Measurements from ENCODE around the gene C1QTNF8. TPM values are rescaled to one million over a fixed set of nuclear protein-coding genes. Genes with fewer than 3 reads are reported as not detected.
"Not testable (repeated sequence)": the region's sequence is repeated elsewhere in the genome, so short reads cannot be mapped to it uniquely, and the experiment has no call there.

The C1QTNF8 gene
- total RNA-seq, 2 experiments from 2014 or later, result not detected

DNA sequence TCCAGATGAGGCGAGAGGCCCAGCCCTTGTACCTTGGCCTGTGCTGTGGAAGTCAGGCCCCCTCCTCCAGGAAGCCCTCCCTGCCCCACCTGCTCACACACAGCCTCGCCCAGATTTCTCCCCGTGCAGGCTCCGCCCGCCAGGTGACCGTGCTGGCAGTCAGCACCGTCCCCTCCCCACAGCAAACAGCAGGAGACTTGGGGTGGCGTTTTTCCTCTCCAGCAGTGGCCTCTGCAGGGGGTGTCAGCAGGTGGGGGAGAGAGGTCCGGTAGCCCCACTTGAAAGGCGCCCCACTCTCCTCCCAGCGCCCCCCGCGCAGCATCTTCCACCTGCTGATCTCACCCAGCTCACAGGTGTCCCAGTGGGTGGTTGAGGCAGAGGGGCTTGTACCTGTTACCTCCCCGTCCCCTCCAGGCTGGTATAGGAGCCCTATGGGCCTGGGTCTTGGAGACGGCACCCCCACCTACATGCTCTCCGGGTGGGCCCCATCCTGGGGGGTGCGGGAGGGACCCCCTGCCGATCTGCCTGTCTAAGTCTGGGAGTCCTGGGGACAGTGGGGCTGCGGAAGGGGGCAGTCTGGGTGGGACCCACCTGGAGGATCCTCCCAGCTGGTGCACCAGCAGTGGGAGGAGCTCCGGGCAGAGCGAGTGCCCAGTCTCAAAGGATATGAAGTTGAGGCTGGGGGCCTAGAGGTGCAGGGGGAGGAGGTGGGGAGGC, 4.2 kb upstream of the C1QTNF8 start:
- Mint-ChIP-seq H3K36me3 (ENCODE audit: low read depth) (no peaks in the 10 kb centered on the region), H3K27ac (no peak overlapping the region), H3K9me3 (no peaks in the 10 kb centered on the region), H3K4me1 (no peaks in the 10 kb centered on the region), H3K27me3 (no peaks in the 10 kb centered on the region), H3K4me3 (no peak overlapping the region)
- CTCF ChIA-PET, result interaction anchor here (0.6 to 1.2 kb wide), 2 partner anchors 11 to 505 kb away, joined by 3 read pairs; no protein-coding TSS in a partner anchor
- POLR2A ChIA-PET, result no interaction called here
- no peak for DNase-seq

DNA sequence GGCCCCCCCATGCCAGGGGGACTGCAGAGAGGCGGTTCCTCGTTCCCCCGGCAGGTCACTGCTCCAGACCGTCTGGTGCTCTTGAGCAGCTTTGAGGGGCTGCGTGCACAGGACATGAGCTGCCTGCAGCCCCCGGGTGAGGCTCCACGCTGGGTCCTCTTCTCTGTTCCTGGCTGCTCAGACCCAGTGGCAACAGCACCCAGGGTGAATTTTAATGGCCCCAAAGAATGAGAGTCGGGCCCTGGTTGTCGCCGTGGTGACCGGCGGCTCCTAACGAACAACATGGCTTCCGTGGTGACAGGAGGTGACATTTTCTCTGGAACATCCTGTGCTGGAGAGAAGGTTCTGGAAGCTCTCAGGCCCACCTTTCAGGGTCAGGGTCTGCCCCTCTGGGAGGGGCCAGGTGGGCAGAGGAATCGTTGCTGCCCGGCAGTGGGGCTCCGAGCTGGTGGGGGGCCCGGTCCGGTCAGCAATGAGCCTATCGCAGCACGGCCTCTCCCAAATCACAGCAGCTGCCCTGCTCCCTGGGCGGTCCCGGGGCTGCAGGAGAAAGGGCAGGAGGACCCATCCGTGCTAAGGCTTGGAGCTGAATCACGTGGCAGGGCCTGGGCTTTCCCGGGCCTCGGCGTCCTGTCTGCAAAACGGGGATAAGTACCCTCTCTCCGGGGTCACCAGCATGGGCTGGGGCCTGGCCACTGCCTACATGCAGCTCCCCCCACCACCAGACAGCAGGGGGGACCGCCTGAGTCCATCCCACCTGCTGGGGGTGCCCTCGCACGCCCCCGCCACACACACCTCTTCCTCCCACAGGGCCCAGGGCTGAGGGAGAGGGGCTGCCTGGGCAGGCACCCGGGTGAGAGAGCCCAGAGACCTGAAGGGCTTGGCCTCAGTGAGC, 3.4 kb upstream of the C1QTNF8 start:
- ChIA-PET CTCF (interaction anchor here (0.6 to 1.2 kb wide), 2 partner anchors 12 to 505 kb away, joined by 3 read pairs; no protein-coding TSS in a partner anchor), POLR2A (no interaction called here)
- no peaks in the 10 kb centered on the region for H3K36me3 Mint-ChIP-seq (ENCODE audit: low read depth)
- no peaks in the 10 kb centered on the region for H3K27me3 Mint-ChIP-seq
- H3K9me3 Mint-ChIP-seq, result no peaks in the 10 kb centered on the region
- H3K27ac Mint-ChIP-seq, result no peak overlapping the region
- DNase-seq, result no peak
- no peaks in the 10 kb centered on the region for H3K4me1 Mint-ChIP-seq
- no peak overlapping the region for H3K4me3 Mint-ChIP-seq

DNA sequence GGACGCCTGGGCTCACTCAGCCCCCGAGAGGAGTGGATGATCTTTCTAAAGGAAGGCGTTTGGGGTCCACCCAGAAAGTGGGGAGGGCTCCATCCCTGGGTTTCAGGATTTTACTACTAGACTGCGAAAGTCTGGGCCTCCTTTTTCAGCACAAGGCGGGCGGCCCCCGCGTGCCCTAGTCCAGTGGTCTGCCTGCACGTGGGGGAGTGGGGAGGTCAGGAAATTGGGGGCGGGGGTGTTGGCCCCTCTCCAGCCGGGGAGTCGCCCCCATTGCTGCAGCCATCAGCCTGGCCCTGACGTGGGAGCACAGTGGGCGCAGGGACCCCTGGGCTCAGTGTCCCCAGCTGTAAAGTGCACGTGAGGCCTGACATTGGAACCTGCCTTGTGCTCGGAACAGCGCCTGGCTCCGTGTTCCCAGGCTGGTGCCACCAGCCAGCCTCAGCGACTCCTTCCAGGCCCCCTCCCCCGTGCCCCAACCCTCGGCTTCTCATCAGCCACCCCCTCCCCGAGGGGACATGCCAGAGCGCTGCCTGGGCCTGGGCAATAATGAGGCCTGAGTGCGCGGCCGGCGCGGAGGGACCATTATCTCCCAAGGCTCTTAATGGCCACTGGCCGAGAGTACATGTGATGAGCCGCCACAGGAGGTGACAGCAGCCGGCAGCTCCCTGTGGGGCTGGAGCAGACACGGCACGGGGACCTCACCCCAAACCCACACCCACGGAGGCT, 2.4 kb upstream of the C1QTNF8 start:
- Mint-ChIP-seq H3K27me3 (no peaks in the 10 kb centered on the region), H3K4me3 (no peak overlapping the region), H3K36me3 (ENCODE audit: low read depth) (no peaks in the 10 kb centered on the region), H3K27ac (no peak overlapping the region), H3K4me1 (no peaks in the 10 kb centered on the region), H3K9me3 (no peaks in the 10 kb centered on the region)
- ChIA-PET POLR2A (no interaction called here), CTCF (no interaction called here)
- DNase-seq, result no peak

DNA sequence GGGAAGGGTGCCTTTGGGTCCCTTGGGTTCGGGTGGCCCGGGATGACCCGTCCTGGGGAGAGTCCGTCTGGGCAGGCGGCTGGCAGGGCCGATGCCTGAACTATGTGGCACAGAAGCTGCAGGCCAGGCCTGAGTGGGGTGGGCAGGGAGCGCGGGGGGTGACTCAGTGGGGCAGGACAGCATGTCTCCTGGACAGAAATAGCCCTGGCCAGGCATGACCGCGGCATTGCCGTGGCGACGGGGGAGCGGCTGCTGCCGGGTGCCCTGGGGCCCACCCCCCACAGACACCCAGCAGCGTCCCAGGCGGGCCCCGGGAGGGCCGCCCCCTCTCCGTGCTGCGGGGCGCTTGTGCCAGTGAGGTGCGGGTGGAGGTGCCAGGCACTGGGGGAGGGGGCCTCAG, 1.8 kb upstream of the C1QTNF8 start:
- H3K27ac Mint-ChIP-seq, result no peak overlapping the region

DNA sequence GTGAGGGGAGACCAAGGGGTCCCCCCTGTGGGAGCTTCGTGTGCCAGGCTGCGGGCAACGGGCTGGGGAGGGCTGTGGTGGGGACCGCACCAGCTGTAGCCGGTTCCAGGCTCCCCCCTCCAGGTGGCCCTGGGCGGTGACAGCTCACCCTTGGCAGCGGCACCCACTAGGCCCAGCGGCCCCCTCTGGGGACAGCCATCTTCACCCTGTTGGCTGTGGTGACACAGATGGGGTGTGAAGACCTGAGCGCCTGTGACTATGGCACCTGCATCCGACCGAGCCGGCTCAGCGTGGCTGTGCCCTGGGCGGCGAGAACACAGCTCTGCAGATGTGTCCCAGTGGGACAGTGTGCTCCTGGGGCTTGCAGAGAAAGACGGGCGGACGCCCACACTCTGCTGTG, 1.1 kb upstream of the C1QTNF8 start:
- DNase-seq, result no peak
- Mint-ChIP-seq H3K36me3 (ENCODE audit: low read depth) (no peaks in the 10 kb centered on the region), H3K9me3 (peaks cover 1% of the 10 kb centered on the region), H3K27ac (no peak overlapping the region), H3K27me3 (no peaks in the 10 kb centered on the region), H3K4me1 (no peaks in the 10 kb centered on the region), H3K4me3 (no peak overlapping the region)
- CTCF ChIA-PET, result no interaction called here
- POLR2A ChIA-PET, result no interaction called here

More for the DNA sequence above, 1.8 kb upstream of the C1QTNF8 start:
- Mint-ChIP-seq H3K4me1 (no peaks in the 10 kb centered on the region), H3K27me3 (no peaks in the 10 kb centered on the region), H3K36me3 (ENCODE audit: low read depth) (no peaks in the 10 kb centered on the region), H3K4me3 (no peak overlapping the region), H3K9me3 (no peaks in the 10 kb centered on the region)
- no peak for DNase-seq
- ChIA-PET POLR2A (no interaction called here), CTCF (no interaction called here)

DNA sequence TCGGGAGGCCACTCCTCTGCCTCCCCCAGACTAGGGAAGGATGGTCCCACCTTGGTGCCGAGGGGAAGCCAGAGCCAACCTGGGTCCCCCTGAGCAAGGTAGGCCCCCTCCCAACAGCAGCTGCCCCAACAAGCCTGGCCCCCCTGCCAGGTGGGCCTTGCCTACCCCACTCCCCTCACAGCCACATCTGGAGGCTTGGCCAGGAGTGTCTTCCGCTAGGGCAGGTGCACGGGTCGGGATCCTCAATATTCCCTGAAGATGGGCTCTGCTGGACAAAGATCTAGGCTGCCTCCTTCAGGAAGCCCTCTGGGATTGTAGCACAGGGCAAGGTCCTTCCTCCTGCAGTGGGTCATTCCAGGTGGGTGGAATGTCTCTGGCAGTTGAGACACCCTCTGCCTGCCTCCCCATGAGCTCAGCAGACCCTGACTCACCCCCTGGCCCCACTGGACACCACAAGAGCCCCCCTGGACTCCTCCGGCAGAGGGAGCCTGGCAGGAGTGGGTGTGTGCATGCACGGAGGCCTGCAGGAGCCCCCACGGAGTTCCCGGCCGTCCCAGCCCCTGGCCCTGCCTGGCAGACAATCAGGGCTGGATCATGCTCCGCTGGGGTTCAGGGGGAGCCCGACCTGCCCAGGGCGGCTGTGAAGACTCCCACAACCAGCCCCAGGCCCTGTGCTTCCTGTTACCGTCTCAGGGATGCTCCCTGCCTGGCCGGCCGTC, 435 bp downstream of the C1QTNF8 start:
- H3K9me3 Mint-ChIP-seq, result peaks cover 6% of the 10 kb centered on the region
- H3K36me3 Mint-ChIP-seq (ENCODE audit: low read depth), result no peaks in the 10 kb centered on the region
- no peaks in the 10 kb centered on the region for H3K27me3 Mint-ChIP-seq
- DNase-seq, result no peak
- ChIA-PET POLR2A (no interaction called here), CTCF (no interaction called here)
- no peak overlapping the region for H3K27ac Mint-ChIP-seq
- no peak overlapping the region for H3K4me3 Mint-ChIP-seq
- no peaks in the 10 kb centered on the region for H3K4me1 Mint-ChIP-seq

DNA sequence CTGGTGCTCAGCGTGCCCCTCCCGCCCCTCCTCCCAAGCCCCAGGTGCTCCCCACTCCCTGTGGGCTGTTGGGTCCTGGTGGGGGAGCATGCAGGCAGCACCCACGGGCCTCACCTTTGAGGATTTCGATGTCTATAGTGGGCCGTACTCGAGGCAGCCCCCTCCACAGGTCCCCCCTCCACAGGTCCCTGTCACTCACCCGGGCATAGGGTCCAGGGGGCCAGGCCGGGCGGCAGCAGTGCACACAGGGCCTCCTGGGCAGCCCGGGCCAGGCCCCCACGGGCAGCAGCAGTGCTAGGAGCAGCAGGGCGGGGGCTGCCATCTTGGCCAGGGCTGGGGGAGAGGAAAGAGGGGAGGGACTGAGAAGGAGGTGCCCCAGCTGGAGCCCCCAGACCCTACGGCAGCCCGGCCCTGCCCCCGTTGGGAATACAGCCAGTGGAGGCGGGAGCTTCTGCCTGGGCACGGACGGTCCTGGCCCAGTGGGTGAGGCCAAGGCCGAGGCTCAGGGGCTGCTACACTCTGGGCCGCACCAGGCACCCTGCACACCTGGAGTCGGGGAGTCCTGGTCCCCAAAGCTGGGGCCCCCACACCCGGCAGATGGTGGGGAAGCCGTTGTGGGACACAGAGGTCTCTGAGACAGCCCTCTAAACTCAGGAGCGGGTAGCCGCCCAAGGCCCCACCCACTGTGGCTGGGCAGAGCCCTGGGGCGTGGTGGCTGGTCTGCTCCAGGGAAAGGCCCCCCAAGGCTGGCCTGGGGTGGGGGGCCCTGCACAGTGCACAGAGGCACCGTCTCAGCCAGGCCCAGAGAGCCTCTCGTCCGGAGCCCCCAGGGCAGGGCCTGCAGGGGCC, 1.2 kb downstream of the C1QTNF8 start:
- no peak overlapping the region for H3K27ac Mint-ChIP-seq
- H3K4me1 Mint-ChIP-seq, result no peaks in the 10 kb centered on the region
- no peaks in the 10 kb centered on the region for H3K36me3 Mint-ChIP-seq (ENCODE audit: low read depth)
- POLR2A ChIA-PET, result no interaction called here
- H3K4me3 Mint-ChIP-seq, result no peak overlapping the region
- CTCF ChIA-PET, result no interaction called here
- no peak for DNase-seq
- peaks cover 6% of the 10 kb centered on the region for H3K9me3 Mint-ChIP-seq
- H3K27me3 Mint-ChIP-seq, result no peaks in the 10 kb centered on the region

DNA sequence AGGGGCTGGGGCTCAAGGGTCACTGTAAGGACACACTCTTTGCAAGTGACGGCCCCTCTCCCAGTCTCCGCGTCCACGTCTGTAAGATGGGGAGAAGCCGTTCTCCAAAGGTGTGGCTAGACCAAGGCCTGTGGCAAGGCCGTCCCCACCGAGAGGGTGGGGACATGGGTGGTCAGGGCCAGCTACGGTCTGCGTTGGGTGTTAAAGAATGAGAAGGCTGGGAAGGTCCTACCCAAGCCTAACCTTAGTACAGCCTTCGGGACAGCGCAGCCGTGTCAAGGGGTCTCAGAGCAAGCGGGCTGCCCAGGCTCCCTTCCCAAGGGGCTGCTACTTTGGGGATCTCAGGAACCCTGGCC, 1.9 kb downstream of the C1QTNF8 start:
- H3K4me1 Mint-ChIP-seq, result no peaks in the 10 kb centered on the region
- H3K4me3 Mint-ChIP-seq, result no peak overlapping the region
- peaks cover 6% of the 10 kb centered on the region for H3K9me3 Mint-ChIP-seq
- no peaks in the 10 kb centered on the region for H3K36me3 Mint-ChIP-seq (ENCODE audit: low read depth)
- ChIA-PET CTCF (interaction anchor here (0.9 kb wide), 1 partner anchor 37 kb away, joined by 3 read pairs; no protein-coding TSS in a partner anchor), POLR2A (no interaction called here)
- H3K27ac Mint-ChIP-seq, result no peak overlapping the region
- no peak for DNase-seq
- no peaks in the 10 kb centered on the region for H3K27me3 Mint-ChIP-seq

DNA sequence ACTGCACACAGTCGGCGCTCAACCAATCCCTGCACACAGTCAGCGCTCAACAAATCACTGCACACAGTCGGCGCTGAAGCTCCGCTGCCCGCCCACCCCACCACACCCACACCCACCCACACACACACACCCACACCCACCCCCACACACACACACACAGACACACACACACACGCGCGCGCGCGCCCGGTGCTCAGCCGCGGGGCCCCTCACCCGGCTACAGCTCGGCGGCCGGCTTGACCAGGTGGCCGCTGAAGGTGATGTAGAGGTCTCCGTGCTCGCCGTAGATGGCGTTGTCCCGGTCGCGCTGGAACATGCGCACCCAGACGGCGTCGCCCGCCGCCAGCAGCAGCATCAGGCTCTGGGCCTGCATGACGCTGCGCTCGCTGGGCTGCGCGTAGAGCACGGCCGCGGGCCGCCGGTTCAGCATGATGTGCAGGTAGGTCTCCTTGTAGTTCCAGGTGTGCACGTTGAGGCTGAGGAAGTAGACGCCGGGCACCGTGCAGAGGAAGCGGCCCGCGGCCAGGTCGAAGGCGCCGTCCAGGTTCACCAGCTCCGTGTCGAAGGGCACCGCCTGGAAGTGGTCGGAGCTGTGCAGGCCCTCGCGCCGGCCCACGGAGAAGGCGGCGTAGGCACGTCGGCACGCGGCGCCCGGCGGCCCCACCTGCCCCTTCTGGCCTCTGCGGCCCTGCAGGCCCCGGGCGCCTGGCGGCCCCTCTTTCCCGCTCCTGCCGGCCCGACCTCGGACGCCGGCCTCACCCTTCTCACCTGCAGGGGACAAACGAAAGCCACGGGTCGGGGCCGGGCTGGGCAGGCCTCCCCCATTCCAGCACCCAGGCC, 2.5 kb downstream of the C1QTNF8 start:
- Mint-ChIP-seq H3K4me1 (no peaks in the 10 kb centered on the region), H3K4me3 (no peak overlapping the region), H3K27me3 (no peaks in the 10 kb centered on the region), H3K9me3 (peaks cover 6% of the 10 kb centered on the region), H3K27ac (peak overlapping the region; percentile 69), H3K36me3 (ENCODE audit: low read depth) (no peaks in the 10 kb centered on the region)
- ChIA-PET CTCF (interaction anchor here (0.9 kb wide), 2 partner anchors 36 to 286 kb away, joined by 3 to 6 read pairs; no protein-coding TSS in a partner anchor), POLR2A (no interaction called here)
- peak; percentile 19 for DNase-seq

DNA sequence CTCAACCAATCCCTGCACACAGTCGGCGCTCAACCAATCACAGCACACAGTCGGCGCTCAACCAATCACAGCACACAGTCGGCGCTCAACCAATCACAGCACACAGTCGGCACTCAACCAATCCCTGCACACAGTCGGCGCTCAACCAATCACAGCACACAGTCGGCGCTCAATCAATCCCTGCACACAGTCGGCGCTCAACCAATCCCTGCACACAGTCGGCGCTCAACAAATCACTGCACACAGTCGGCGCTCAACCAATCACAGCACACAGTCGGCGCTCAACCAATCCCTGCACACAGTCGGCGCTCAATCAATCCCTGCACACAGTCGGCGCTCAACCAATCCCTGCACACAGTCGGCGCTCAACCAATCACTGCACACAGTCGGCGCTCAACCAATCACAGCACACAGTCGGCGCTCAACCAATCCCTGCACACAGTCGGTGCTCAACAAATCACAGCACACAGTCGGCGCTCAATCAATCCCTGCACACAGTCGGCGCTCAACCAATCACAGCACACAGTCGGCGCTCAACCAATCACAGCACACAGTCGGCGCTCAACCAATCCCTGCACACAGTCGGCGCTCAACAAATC, 3.3 kb downstream of the C1QTNF8 start:
- H3K27ac Mint-ChIP-seq; POLR2A ChIA-PET; H3K36me3 Mint-ChIP-seq (ENCODE audit: low read depth): not testable (repeated sequence)

DNA sequence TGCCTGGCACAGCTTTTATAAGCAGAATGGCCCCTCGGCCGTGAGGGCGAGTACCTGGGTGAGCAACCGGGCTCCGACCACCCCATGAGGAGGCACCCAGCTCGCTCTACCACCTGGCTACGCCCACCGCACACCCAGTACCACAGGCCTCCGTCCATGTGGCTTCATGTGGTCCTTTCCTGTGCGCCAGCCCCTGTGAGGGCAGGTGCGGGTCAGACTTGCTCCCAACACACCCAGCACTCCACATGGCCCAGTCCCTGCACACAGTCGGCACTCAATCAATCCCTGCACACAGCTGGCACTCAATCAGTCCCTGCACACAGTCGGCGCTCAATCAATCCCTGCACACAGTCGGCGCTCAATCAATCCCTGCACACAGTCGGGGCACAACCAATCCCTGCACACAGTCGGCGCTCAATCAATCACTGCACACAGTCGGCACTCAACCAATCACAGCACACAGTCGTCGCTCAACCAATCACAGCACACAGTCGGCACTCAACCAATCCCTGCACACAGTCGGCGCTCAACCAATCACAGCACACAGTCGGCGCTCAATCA, 4.0 kb downstream of the C1QTNF8 start:
- DNase-seq, result no peak
- no peaks in the 10 kb centered on the region for H3K4me1 Mint-ChIP-seq
- no peak overlapping the region for H3K4me3 Mint-ChIP-seq
- peaks cover 6% of the 10 kb centered on the region for H3K9me3 Mint-ChIP-seq
- H3K27me3 Mint-ChIP-seq, result no peaks in the 10 kb centered on the region
- no peak overlapping the region for H3K27ac Mint-ChIP-seq
- ChIA-PET POLR2A (no interaction called here), CTCF (no interaction called here)
- no peaks in the 10 kb centered on the region for H3K36me3 Mint-ChIP-seq (ENCODE audit: low read depth)

More for the DNA sequence above, 3.3 kb downstream of the C1QTNF8 start:
- not testable (repeated sequence) for H3K9me3 Mint-ChIP-seq, H3K4me1 Mint-ChIP-seq, H3K4me3 Mint-ChIP-seq, H3K27me3 Mint-ChIP-seq, DNase-seq
- CTCF ChIA-PET, result interaction anchor here (0.9 kb wide), 1 partner anchor 286 kb away, joined by 6 read pairs; no protein-coding TSS in a partner anchor
